ENCODE results near the gene MARCHF4. TPM values are rescaled to one million over a fixed set of nuclear protein-coding genes. Genes with fewer than 3 reads are reported as not detected.

MARCHF4 gene
- total RNA-seq, 1 experiment from 2014 or later = 1.3 TPM

DNA sequence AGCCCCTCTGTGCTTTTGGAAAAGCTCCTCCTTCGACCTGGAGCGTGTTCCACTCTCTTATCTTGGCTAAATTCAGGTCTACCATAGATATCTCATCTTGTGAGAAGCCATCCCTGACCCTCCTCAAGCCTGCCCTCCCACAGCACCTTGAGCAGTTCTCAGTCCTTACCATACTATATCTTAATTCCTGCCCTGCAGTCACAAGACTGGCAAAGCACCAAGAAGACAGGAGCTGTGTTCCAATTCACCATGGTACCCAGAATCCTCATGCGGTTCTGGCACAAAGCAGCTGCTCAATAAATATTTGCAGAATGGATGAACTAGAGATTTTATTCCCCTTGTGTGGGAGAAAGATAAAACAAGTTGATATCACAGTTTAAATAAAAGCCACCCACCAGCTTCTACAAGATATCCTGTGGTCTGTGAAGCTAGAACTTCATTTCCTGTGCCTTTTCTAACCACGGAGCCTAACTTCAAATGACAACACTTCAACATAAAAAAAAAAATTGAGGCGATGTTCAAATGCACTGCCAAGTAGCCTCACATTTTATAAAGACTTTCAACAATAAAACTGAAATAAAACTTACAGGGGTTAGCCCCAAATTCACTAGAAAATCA is 19.5 kb downstream of the MARCHF4 start:
- H3K4me1 ChIP-seq (ENCODE audit: control insufficient read depth, insufficient read depth, low read length) = no peaks in the 10 kb centered on the region
- TF ChIP-seq, protein P1, sequence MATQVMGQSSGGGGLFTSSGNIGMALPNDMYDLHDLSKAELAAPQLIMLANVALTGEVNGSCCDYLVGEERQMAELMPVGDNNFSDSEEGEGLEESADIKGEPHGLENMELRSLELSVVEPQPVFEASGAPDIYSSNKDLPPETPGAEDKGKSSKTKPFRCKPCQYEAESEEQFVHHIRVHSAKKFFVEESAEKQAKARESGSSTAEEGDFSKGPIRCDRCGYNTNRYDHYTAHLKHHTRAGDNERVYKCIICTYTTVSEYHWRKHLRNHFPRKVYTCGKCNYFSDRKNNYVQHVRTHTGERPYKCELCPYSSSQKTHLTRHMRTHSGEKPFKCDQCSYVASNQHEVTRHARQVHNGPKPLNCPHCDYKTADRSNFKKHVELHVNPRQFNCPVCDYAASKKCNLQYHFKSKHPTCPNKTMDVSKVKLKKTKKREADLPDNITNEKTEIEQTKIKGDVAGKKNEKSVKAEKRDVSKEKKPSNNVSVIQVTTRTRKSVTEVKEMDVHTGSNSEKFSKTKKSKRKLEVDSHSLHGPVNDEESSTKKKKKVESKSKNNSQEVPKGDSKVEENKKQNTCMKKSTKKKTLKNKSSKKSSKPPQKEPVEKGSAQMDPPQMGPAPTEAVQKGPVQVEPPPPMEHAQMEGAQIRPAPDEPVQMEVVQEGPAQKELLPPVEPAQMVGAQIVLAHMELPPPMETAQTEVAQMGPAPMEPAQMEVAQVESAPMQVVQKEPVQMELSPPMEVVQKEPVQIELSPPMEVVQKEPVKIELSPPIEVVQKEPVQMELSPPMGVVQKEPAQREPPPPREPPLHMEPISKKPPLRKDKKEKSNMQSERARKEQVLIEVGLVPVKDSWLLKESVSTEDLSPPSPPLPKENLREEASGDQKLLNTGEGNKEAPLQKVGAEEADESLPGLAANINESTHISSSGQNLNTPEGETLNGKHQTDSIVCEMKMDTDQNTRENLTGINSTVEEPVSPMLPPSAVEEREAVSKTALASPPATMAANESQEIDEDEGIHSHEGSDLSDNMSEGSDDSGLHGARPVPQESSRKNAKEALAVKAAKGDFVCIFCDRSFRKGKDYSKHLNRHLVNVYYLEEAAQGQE (IDR thresholded peaks at IDR 0.05; ENCODE audit: insufficient read depth in 1 of 2, low read depth in 2 of 2, low read length in 1 of 2) = no peak
- no peak for TF ChIP-seq TCF7L2 (IDR thresholded peaks at IDR 0.05; ENCODE audit: low read depth, low read length)
- TF ChIP-seq SIN3A (IDR thresholded peaks at IDR 0.05; ENCODE audit: borderline replicate concordance, insufficient read depth, low read depth, low read length) = no peak
- no peak for TF ChIP-seq CTCF (IDR thresholded peaks at IDR 0.05)
- TF ChIP-seq POLR2AphosphoS5 (IDR thresholded peaks at IDR 0.05; ENCODE audit: low read depth, low read length) = no peak
- DNase-seq (ENCODE audit: low read depth, low spot score) = no peak
- ChIA-PET POLR2A (no interaction called here), CTCF (no interaction called here)
- H3K27me3 ChIP-seq (ENCODE audit: control insufficient read depth, insufficient read depth, low read length) = no peaks in the 10 kb centered on the region; the same call in 1 of the 2 replicates
- H3K27ac ChIP-seq (ENCODE audit: low read length) = no peak overlapping the region
- no TSS peak for BruUV-seq (replicated peaks)
- intact Hi-C loops (cut with micrococcal nuclease; ENCODE audit: unreplicated experiment) (no loop called here), in situ Hi-C loops (cut with HindIII; ENCODE audit: low pct_unique_long_range_greater_than_20kb, low sequenced_read_pairs) (no loop called here)
- ATAC-seq = no peak
- H3K9me3 ChIP-seq (ENCODE audit: control insufficient read depth, insufficient read depth, low read depth, low read length) = no peaks in the 10 kb centered on the region
- no peak overlapping the region for H3K4me3 ChIP-seq (ENCODE audit: low read depth in 2 of 2, low read length in 2 of 2)
- H3K36me3 ChIP-seq (ENCODE audit: control insufficient read depth, insufficient read depth, low read length) = no peaks in the 10 kb centered on the region

DNA sequence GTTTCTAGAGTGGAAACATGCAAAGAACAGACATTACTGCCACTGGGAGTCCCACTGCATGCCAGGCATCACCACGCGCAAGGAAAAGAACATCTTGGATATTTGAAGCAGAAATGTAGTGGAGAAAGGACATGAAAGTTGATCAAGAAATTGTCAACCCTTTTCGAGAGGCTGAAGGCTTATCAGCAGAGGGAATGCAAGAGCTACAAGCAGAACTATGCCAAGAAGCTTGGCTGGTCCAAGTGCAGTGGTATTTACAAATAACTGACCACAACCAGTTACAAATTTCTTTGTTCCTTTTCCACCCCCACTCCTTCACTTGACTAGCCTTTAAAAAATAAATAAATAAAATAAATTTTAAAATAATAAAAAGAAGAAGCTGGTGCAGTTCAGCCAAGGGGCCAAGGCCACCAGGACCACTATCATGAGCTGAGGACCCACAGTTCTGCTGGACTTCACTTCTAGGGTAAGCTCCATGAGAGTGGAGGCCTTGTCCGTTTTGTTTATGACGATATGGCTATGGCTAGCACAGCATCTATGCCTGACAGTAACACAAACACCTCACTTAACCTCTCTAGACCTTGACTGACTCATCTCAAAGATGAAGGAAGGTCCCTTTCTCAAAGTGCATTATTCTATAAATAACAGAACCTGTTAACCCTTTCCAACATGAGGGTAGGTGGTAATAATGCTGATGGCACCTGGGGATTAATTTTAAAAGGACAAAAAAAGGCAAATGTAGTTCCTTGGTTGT is 20.9 kb downstream of the MARCHF4 start:
- no peak overlapping the region for H3K27ac ChIP-seq (ENCODE audit: low read length)
- no peaks in the 10 kb centered on the region for H3K9me3 ChIP-seq (ENCODE audit: control insufficient read depth, insufficient read depth, low read depth, low read length)
- in situ Hi-C loops (cut with HindIII; ENCODE audit: low pct_unique_long_range_greater_than_20kb, low sequenced_read_pairs) (no loop called here), intact Hi-C loops (cut with micrococcal nuclease; ENCODE audit: unreplicated experiment) (no loop called here)
- ATAC-seq = no peak
- DNase-seq (ENCODE audit: low read depth, low spot score) = no peak
- BruUV-seq (replicated peaks) = no TSS peak
- H3K27me3 ChIP-seq (ENCODE audit: control insufficient read depth, insufficient read depth, low read length) = no peaks in the 10 kb centered on the region
- no peaks in the 10 kb centered on the region for H3K36me3 ChIP-seq (ENCODE audit: control insufficient read depth, insufficient read depth, low read length)
- TF ChIP-seq, protein P1 (IDR thresholded peaks at IDR 0.05; ENCODE audit: insufficient read depth in 1 of 2, low read depth in 2 of 2, low read length in 1 of 2) = no peak
- no peak for TF ChIP-seq TCF7L2 (IDR thresholded peaks at IDR 0.05; ENCODE audit: low read depth, low read length)
- TF ChIP-seq CTCF (IDR thresholded peaks at IDR 0.05) = no peak
- no peak for TF ChIP-seq POLR2AphosphoS5 (IDR thresholded peaks at IDR 0.05; ENCODE audit: low read depth, low read length)
- TF ChIP-seq SIN3A (IDR thresholded peaks at IDR 0.05; ENCODE audit: borderline replicate concordance, insufficient read depth, low read depth, low read length) = no peak
- POLR2A ChIA-PET = no interaction called here
- CTCF ChIA-PET = no interaction called here
- H3K4me3 ChIP-seq (ENCODE audit: low read depth in 2 of 2, low read length in 2 of 2) = no peak overlapping the region
- H3K4me1 ChIP-seq (ENCODE audit: control insufficient read depth, insufficient read depth, low read length) = no peaks in the 10 kb centered on the region
